Lung (tissue), 12 donors: Measurements from ENCODE around the gene SNRPD2. TPM values are rescaled to one million over a fixed set of nuclear protein-coding genes. Genes with fewer than 3 reads are reported as not detected.

Experiments
- ATAC-seq: fragments of 200-7000 bp; cut with Tn5 transposase; one replicate; pipeline ENCODE4 v1.9.1; 2020; ENCODE audit warnings: moderate number of reproducible peaks; ENCODE audit not compliant: insufficient read depth, low FRiP score
- DNase-seq, 3 donors: peaks; one replicate each; pipeline ENCODE4 v3.0.0-alpha.2; 2013 to 2017
- H3K27ac ChIP-seq, 2 donors: one replicate each; pipeline ENCODE4 v1.5.1; 2013; ENCODE audit warnings: mild to moderate bottlenecking in 2 of 2, moderate library complexity in 2 of 2, control low read depth in 1 of 2, inconsistent platforms in 1 of 2, low read depth in 1 of 2, low read length in 1 of 2
- H3K27me3 ChIP-seq, 3 donors: one replicate each; pipeline ENCODE4 v1.5.1; 2013; ENCODE audit warnings: low read length in 2 of 3; ENCODE audit not compliant: control insufficient read depth in 3 of 3, insufficient read depth in 3 of 3
- H3K36me3 ChIP-seq, 4 donors: one replicate each; pipeline ENCODE4 v1.5.1; 2013; ENCODE audit warnings: low read length in 4 of 4, mild to moderate bottlenecking in 1 of 4, moderate library complexity in 1 of 4; ENCODE audit not compliant: control insufficient read depth in 4 of 4, insufficient read depth in 4 of 4
- H3K4me1 ChIP-seq, 5 donors: one replicate each; pipeline ENCODE4 v1.5.1; 2013; ENCODE audit warnings: low read length in 5 of 5, mild to moderate bottlenecking in 2 of 5, moderate library complexity in 1 of 5; ENCODE audit not compliant: control insufficient read depth in 5 of 5, insufficient read depth in 5 of 5
- H3K4me3 ChIP-seq: one replicate; pipeline ENCODE4 v1.5.1; 2013; ENCODE audit warnings: mild to moderate bottlenecking, control low read depth, moderate library complexity
- H3K9ac ChIP-seq, 2 donors: one replicate each; pipeline ENCODE4 v1.5.1; 2013; ENCODE audit warnings: low read length in 2 of 2, control low read depth in 1 of 2; ENCODE audit not compliant: insufficient read depth in 1 of 2
- H3K9me3 ChIP-seq, 4 donors: one replicate each; pipeline ENCODE4 v1.5.1; 2013; ENCODE audit warnings: low read length in 3 of 4, mild to moderate bottlenecking in 1 of 4, moderate library complexity in 1 of 4; ENCODE audit not compliant: control insufficient read depth in 4 of 4, insufficient read depth in 3 of 4
- WGBS, 2 donors: extraction: QIAGEN DNeasy Blood & Tissue Kit; methylation state at CpG; one replicate each; pipeline ENCODE4 v1.1.7; 2013; 5-methylcytosine and 5-hydroxymethylcytosine counted together
- polyA plus RNA-seq, 2 donors: library from polyadenylated mRNA; stranded (reverse); fragments of 200-250 nt; gene quantifications; one replicate each; pipeline ENCODE4 v1.2.1, GENCODE V29; 2013
- total RNA-seq, 2 donors: library from RNA; depleted of rRNA in 1 of 2; stranded (reverse); fragments of >200 nt in 1 of 2; gene quantifications; one replicate each; pipeline ENCODE4 v1.2.1, GENCODE V29; 2014 to 2021
- TF ChIP-seq, protein P1 (sequence below): IDR thresholded peaks from 2 replicates; pipeline ENCODE4 v1.5.1; 2012; ENCODE audit warnings: mild to moderate bottlenecking; ENCODE audit errors: control extremely low read depth, extremely low read depth
- donor health status: control.
- donor health status: control.
- donor health status: Bipolar disorder and iron deficiency.
- donor health status: healthy.
- donor health status: DM: yes; HTN: yes; CAD: no.

Gene SNRPD2
- total and polyA plus RNA-seq, 4 donors, result 151 to 410 (median 337) TPM

DNA sequence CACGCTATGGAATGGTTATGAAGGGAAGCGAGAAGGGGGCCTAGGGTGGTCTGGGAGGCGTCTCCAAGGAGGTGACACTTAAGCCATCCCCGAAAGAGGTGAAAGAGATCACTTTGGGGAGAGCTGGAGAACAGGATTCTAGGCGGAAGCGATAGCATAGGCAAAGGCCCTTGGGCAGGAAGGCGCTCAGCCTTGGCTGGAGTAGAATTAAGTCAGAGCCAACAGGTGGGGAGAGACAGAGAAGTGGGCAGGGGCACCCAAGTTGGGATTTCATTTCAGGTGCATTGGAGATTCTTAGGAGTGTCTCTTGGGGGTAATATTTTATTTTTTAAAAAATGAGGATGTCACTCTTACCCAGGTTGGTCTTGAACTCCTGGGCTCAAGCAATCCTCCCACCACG is 9.6 kb downstream of the SNRPD2 start:
- H3K9ac ChIP-seq, result no peak overlapping the region
- ATAC-seq (no peak), DNase-seq (no peak)
- TF ChIP-seq, protein P1, sequence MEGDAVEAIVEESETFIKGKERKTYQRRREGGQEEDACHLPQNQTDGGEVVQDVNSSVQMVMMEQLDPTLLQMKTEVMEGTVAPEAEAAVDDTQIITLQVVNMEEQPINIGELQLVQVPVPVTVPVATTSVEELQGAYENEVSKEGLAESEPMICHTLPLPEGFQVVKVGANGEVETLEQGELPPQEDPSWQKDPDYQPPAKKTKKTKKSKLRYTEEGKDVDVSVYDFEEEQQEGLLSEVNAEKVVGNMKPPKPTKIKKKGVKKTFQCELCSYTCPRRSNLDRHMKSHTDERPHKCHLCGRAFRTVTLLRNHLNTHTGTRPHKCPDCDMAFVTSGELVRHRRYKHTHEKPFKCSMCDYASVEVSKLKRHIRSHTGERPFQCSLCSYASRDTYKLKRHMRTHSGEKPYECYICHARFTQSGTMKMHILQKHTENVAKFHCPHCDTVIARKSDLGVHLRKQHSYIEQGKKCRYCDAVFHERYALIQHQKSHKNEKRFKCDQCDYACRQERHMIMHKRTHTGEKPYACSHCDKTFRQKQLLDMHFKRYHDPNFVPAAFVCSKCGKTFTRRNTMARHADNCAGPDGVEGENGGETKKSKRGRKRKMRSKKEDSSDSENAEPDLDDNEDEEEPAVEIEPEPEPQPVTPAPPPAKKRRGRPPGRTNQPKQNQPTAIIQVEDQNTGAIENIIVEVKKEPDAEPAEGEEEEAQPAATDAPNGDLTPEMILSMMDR, result no peak
- peaks cover 0 to 2% (median 0%) of the 10 kb centered on the region in 4 donors for H3K9me3 ChIP-seq
- no peak overlapping the region for H3K4me3 ChIP-seq
- H3K4me1 ChIP-seq, result peaks cover 0 to 9% (median 0%) of the 10 kb centered on the region in 5 donors
- peak overlapping the region in 1 of 2 donors; percentile 70 for H3K27ac ChIP-seq
- WGBS, 2 donors, result 70 to 81% methylated on average over 8 of the region's 8 CpGs
- H3K36me3 ChIP-seq, result peaks cover 2 to 18% (median 9%) of the 10 kb centered on the region in 4 donors
- H3K27me3 ChIP-seq, result peaks cover 0 to 9% (median 9%) of the 10 kb centered on the region in 3 donors

DNA sequence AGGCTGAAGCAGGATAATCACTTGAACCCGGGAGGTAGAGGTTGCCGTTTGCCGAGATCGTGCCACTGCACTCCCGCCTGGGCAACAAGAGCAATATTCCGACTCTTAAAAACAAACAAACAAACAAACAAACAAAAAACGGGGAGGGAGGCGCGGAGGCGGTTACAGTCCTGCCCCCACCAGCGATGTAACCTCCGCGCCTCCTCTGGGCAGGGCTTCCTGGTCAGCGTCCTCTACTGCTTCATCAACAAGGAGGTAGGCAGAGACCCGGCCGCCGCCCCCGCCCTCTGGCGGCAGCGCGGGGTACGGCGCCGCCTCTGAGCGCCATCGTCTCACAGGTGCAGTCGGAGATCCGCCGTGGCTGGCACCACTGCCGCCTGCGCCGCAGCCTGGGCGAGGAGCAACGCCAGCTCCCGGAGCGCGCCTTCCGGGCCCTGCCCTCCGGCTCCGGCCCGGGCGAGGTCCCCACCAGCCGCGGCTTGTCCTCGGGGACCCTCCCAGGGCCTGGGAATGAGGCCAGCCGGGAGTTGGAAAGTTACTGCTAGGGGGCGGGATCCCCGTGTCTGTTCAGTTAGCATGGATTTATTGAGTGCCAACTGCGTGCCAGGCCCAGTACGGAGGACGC is 10.2 kb downstream of the SNRPD2 start:
- 2% methylated on average over 49 to 51 of the region's 51 CpGs for WGBS, 2 donors

DNA sequence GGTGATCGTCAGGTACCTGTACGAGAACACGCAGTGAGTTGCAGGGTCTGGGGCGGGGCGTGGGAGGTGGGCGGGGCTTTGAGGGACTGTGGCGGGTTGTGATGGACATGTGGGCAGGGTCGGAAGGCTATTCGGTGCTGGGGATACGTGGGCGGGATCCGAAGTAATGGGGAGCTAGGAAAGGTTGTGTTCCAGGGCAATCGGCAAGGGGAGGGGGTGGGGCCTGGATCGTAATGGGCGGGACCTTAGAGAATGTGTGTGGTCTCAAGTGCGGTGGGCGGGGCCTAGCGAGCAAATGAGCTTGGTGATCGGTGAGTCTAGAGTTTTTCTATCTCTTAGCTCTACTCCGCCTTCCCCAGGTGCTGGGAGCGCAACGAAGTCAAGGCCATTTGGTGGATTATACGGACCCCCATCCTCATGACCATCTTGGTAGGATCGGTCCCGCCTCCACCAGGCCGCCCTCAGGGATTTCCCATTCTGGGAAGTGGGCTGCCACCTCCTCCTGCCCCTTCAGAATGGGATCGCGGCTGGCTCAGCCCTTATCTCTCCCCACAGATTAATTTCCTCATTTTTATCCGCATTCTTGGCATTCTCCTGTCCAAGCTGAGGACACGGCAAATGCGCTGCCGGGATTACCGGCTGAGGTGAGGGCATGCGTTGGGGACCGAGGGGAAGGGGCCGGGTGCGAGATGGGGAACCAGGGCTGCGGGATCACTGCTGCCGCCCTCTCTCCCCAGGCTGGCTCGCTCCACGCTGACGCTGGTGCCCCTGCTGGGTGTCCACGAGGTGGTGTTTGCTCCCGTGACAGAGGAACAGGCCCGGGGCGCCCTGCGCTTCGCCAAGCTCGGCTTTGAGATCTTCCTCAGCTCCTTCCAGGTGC is 14.2 kb downstream of the SNRPD2 start:
- WGBS, 2 donors, result 2 to 4% methylated on average over 44 to 49 of the region's 49 CpGs
- DNase-seq, result peak; percentile 75 to 88 (median 86)
- Histone ChIP-seq H3K9me3 (peaks cover 0 to 2% (median 0%) of the 10 kb centered on the region in 4 donors), H3K27ac (peak overlapping the region in 1 of 2 donors; percentile 71), H3K36me3 (no peaks in the 10 kb centered on the region), H3K4me3 (no peak overlapping the region), H3K4me1 (peaks cover 0 to 9% (median 0%) of the 10 kb centered on the region in 5 donors), H3K9ac (no peak overlapping the region), H3K27me3 (peaks cover 0 to 16% (median 14%) of the 10 kb centered on the region in 3 donors)
- ATAC-seq, result peak; percentile 76
- TF ChIP-seq, protein P1, result no peak

More for the DNA sequence above, 10.2 kb downstream of the SNRPD2 start:
- H3K4me3 ChIP-seq, result no peak overlapping the region
- H3K9ac ChIP-seq, result no peak overlapping the region
- peak overlapping the region; percentile 64 to 70 for H3K27ac ChIP-seq
- peaks cover 0 to 14% (median 13%) of the 10 kb centered on the region in 3 donors for H3K27me3 ChIP-seq
- DNase-seq (peak; percentile 67 to 82 (median 72)), ATAC-seq (peak; percentile 83)
- H3K4me1 ChIP-seq, result peaks cover 0 to 9% (median 0%) of the 10 kb centered on the region in 5 donors
- peaks cover 0 to 15% (median 5%) of the 10 kb centered on the region in 4 donors for H3K36me3 ChIP-seq
- TF ChIP-seq, protein P1, result peak; percentile 91
- peaks cover 0 to 2% (median 0%) of the 10 kb centered on the region in 4 donors for H3K9me3 ChIP-seq
